Measurements from ENCODE around the gene SPZ1. TPM values are rescaled to one million over a fixed set of nuclear protein-coding genes. Genes with fewer than 3 reads are reported as not detected.
A peak's percentile ranks its signal among the peaks of the same experiment; 100 is the strongest.

The SPZ1 gene
- polyA plus RNA-seq, 2 of the 4 experiments (the other 2 are of a cell fraction), result not detected

DNA sequence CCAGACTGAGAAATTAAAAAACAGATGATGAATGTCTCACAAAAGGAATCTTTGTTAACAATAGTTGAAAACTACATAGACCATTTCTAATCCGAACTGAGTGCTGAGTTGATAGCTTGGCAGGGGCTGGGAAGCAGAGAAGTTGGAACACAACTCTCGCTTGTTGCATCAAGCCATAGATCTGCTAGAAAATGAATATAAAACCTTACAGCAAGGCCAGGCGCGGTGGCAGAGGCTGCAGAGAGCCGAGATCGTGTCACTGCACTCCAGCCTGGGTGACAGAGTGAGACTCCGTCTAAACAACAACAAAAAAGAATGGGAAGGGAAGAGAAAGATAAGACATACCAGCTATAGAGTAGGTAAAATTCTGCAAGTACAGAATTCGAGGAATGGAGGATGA lies 28.0 kb upstream of the SPZ1 start:
- ChIA-PET POLR2A (no interaction called here), CTCF (interaction anchor here (1.1 to 3.4 kb wide), 2 partner anchors 16 to 200 kb away, joined by 5 to 16 read pairs; no protein-coding TSS in a partner anchor)
- no peak overlapping the region for H3K4me2 ChIP-seq
- no peaks in the 10 kb centered on the region for H3K4me1 ChIP-seq
- no peak for ATAC-seq
- 59% methylated on average over 8 of the region's 8 CpGs for WGBS (ENCODE audit: missing lambda C conversion rate)
- no peak for TF ChIP-seq NR3C1 (IDR thresholded peaks at IDR 0.05)
- TF ChIP-seq ATOH8 (CRISPR knock-in tag; IDR thresholded peaks at IDR 0.05; ENCODE audit: low read depth), result no peak
- TF ChIP-seq CBX8 (IDR thresholded peaks at IDR 0.05), result no peak
- TF ChIP-seq EHMT2 (IDR thresholded peaks at IDR 0.05; ENCODE audit: low read depth), result no peak
- TF ChIP-seq NFE2L2 (conservative IDR thresholded peaks at IDR 0.05; ENCODE audit: low read length), result no peak
- TF ChIP-seq MAFK (IDR thresholded peaks at IDR 0.05; ENCODE audit: partially characterized antibody), result no peak
- no peak for TF ChIP-seq KDM1A (IDR thresholded peaks at IDR 0.05; ENCODE audit: low read depth)
- TF ChIP-seq HES2 (IDR thresholded peaks at IDR 0.05), result no peak
- no peak for TF ChIP-seq NPAS2 (CRISPR knock-in tag; IDR thresholded peaks at IDR 0.05; ENCODE audit: borderline replicate concordance)
- no peak for TF ChIP-seq BHLHE40 (IDR thresholded peaks at IDR 0.05; ENCODE audit: low read depth, low read length)
- TF ChIP-seq MYC (IDR thresholded peaks at IDR 0.05; ENCODE audit: borderline replicate concordance, low read length), result no peak
- TF ChIP-seq ESRRA (IDR thresholded peaks at IDR 0.05; ENCODE audit: borderline replicate concordance, low read length), result no peak
- TF ChIP-seq CBX2 (IDR thresholded peaks at IDR 0.05; ENCODE audit: borderline replicate concordance, low read depth), result no peak
- TF ChIP-seq TP53 (CRISPR knock-in tag; IDR thresholded peaks at IDR 0.05), result no peak
- TF ChIP-seq, protein P1, sequence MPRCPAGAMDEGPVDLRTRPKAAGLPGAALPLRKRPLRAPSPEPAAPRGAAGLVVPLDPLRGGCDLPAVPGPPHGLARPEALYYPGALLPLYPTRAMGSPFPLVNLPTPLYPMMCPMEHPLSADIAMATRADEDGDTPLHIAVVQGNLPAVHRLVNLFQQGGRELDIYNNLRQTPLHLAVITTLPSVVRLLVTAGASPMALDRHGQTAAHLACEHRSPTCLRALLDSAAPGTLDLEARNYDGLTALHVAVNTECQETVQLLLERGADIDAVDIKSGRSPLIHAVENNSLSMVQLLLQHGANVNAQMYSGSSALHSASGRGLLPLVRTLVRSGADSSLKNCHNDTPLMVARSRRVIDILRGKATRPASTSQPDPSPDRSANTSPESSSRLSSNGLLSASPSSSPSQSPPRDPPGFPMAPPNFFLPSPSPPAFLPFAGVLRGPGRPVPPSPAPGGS (IDR thresholded peaks at IDR 0.05), result no peak
- TF ChIP-seq USF2 (IDR thresholded peaks at IDR 0.05), result no peak
- no peak for TF ChIP-seq EHF (CRISPR knock-in tag; IDR thresholded peaks at IDR 0.05)
- TF ChIP-seq EP300 (IDR thresholded peaks at IDR 0.05), result no peak
- no peak overlapping the region for H3K27ac ChIP-seq
- H3K4me3 ChIP-seq, result no peak overlapping the region
- DNase-seq (ENCODE audit: low read depth in 1 of 2, low spot score in 1 of 2), result no peak
- H3K9me3 ChIP-seq, result 0 out of 3 replicates have a peak, but pooled peaks cover 6% of the 10 kb centered on the region
- FAIRE-seq, result no peak

DNA sequence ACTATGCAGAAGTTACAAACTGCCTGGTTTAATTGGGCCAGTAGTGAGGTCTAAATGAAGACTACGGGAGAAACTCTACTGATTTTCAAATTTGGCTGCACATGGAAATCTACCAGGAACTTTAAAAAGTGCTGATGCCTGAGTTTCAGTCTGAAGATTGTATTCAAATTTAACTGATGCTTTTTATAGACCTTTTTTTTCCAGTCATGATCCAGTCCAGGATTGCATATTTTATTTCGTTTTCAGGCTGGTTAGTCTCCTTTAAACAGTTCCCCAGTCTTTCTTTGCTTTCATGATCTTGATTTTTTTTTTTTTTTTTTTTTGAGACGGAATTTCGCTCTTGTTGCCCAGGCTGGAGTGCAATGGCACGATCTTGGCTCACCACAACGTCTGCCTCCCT lies 23.7 kb upstream of the SPZ1 start:
- Histone ChIP-seq H3K9me3 (0 out of 3 replicates have a peak, but pooled peaks cover 6% of the 10 kb centered on the region), H3K4me1 (no peaks in the 10 kb centered on the region), H3K27ac (no peak overlapping the region), H3K4me3 (no peak overlapping the region), H3K4me2 (no peak overlapping the region)
- FAIRE-seq (no peak), DNase-seq (ENCODE audit: low read depth in 1 of 2, low spot score in 1 of 2) (no peak), ATAC-seq (no peak)
- TF ChIP-seq POLR2AphosphoS2 (conservative IDR thresholded peaks at IDR 0.05; ENCODE audit: low read length) (no peak), MAFK (IDR thresholded peaks at IDR 0.05; ENCODE audit: partially characterized antibody) (peak; percentile 24)
- ChIA-PET POLR2A (no interaction called here), CTCF (interaction anchor here (1.1 kb wide), 1 partner anchor 204 kb away, joined by 5 read pairs; no protein-coding TSS in a partner anchor)
- 40% methylated on average over 6 of the region's 6 CpGs for WGBS (ENCODE audit: missing lambda C conversion rate)

- CTCF ChIA-PET, result no interaction called here
- POLR2A ChIA-PET, result no interaction called here
- Histone ChIP-seq H3K9me3 (no peaks in the 10 kb centered on the region), H3K4me3 (no peak overlapping the region), H3K27ac (no peak overlapping the region), H3K4me2 (no peak overlapping the region), H3K4me1 (no peaks in the 10 kb centered on the region)
- DNase-seq (ENCODE audit: low read depth in 1 of 2, low spot score in 1 of 2) (no peak), FAIRE-seq (no peak), ATAC-seq (no peak)
- 67% methylated on average over 8 of the region's 8 CpGs for WGBS (ENCODE audit: missing lambda C conversion rate)
- no peak for TF ChIP-seq CHD2 (IDR thresholded peaks at IDR 0.05; ENCODE audit: low read length, partially characterized antibody)
- no peak for TF ChIP-seq EHMT2 (IDR thresholded peaks at IDR 0.05; ENCODE audit: low read depth)
- no peak for TF ChIP-seq FOSL2 (IDR thresholded peaks at IDR 0.05)
- no peak for TF ChIP-seq FOSL2 (CRISPR knock-in tag; IDR thresholded peaks at IDR 0.05)
- no peak for TF ChIP-seq MAFK (IDR thresholded peaks at IDR 0.05; ENCODE audit: partially characterized antibody)
- no peak for TF ChIP-seq MYC (IDR thresholded peaks at IDR 0.05; ENCODE audit: borderline replicate concordance, low read length)
- TF ChIP-seq CTCF (IDR thresholded peaks at IDR 0.05), result no peak
- no peak for TF ChIP-seq ELK1 (IDR thresholded peaks at IDR 0.05; ENCODE audit: low read depth, low read length)
- TF ChIP-seq, protein P2, sequence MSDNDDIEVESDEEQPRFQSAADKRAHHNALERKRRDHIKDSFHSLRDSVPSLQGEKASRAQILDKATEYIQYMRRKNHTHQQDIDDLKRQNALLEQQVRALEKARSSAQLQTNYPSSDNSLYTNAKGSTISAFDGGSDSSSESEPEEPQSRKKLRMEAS (IDR thresholded peaks at IDR 0.05), result no peak
- no peak for TF ChIP-seq ZSCAN20 (CRISPR knock-in tag; IDR thresholded peaks at IDR 0.05)
- no peak for TF ChIP-seq RCOR1 (IDR thresholded peaks at IDR 0.05; ENCODE audit: low read depth, low read length)
- TF ChIP-seq RAD21 (conservative IDR thresholded peaks at IDR 0.05 in 1 of 2, IDR thresholded peaks at IDR 0.05 in 1 of 2), result no peak
- no peak for TF ChIP-seq HOXB13 (CRISPR knock-in tag; IDR thresholded peaks at IDR 0.05; ENCODE audit: low read depth)
- no peak for TF ChIP-seq EP300 (IDR thresholded peaks at IDR 0.05)
- TF ChIP-seq HDAC2 (IDR thresholded peaks at IDR 0.05), result no peak
- no peak for TF ChIP-seq CBX2 (IDR thresholded peaks at IDR 0.05; ENCODE audit: borderline replicate concordance, low read depth)
Observed at GRCh38 chr5:80299601-80300000, 20.2 kb upstream of the SPZ1 start.

Measured in A549 (cell line).